Psoas muscle (tissue), 8 donors: Measurements from ENCODE around the gene MVK. TPM values are rescaled to one million over a fixed set of nuclear protein-coding genes. Genes with fewer than 3 reads are reported as not detected.

Experiments used
- ATAC-seq, 4 donors: fragments of 200-7000 bp; cut with Tn5 transposase; one replicate each; pipeline ENCODE4 v1.9.1; 2020; ENCODE audit warnings: moderate library complexity in 3 of 4, mild to moderate bottlenecking in 2 of 4
- DNase-seq, 2 donors: peaks; one replicate each; pipeline ENCODE4 v3.0.0-alpha.2; 2020
- H3K27ac ChIP-seq: fragments of 200-600 bp; one replicate; pipeline ENCODE4 v1.8.0; 2022
- H3K27me3 ChIP-seq, 3 donors: fragments of 200-600 bp in 1 of 3; one replicate each; pipeline versions ENCODE4 v1.6.1 to v1.8.0; 2013 to 2022; ENCODE audit warnings: low read length in 2 of 3, mild to moderate bottlenecking in 2 of 3, moderate library complexity in 1 of 3; ENCODE audit not compliant: insufficient read depth in 3 of 3
- H3K36me3 ChIP-seq, 2 donors: fragments of 200-600 bp in 1 of 2; one replicate each; pipeline versions ENCODE4 v1.6.1 to v1.8.0; 2013 to 2022; ENCODE audit warnings: low read depth in 1 of 2, mild to moderate bottlenecking in 1 of 2, moderate library complexity in 1 of 2; ENCODE audit not compliant: insufficient read depth in 1 of 2
- H3K4me1 ChIP-seq: fragments of 200-600 bp; one replicate; pipeline ENCODE4 v1.8.0; 2022
- H3K4me3 ChIP-seq: fragments of 200-600 bp; one replicate; pipeline ENCODE4 v1.8.0; 2022; ENCODE audit warnings: mild to moderate bottlenecking
- H3K9me3 ChIP-seq: fragments of 200-600 bp; one replicate; pipeline ENCODE4 v1.8.0; 2022
- WGBS, 3 donors: extraction: QIAGEN DNeasy Blood & Tissue Kit; methylation state at CpG; one replicate each; pipeline versions ENCODE4 v1.1.6 to v1.1.7; 2013; 5-methylcytosine and 5-hydroxymethylcytosine counted together
- intact Hi-C, 2 donors: fragments of 100-400 bp; cut with DNase I; formaldehyde crosslinking; loops; one replicate each; pipeline versions ENCODE4 v1.11.0 to v1.14.2; 2022
- polyA plus RNA-seq, 3 donors: library from polyadenylated mRNA; stranded (reverse); fragments of 200-250 nt; gene quantifications; one replicate each; pipeline ENCODE4 v1.2.3, GENCODE V29; 2013
- total RNA-seq, 4 donors: library from RNA; stranded (reverse); fragmentation: NEBNext Ultra II Directional in 2 of 4; extraction: Animal tissue kit (Norgen Biotek cat#: 25700) in 2 of 4; gene quantifications; one replicate each; pipeline versions ENCODE4 v1.2.1 to v1.2.4, GENCODE V29; 2021 to 2023
- TF ChIP-seq, protein P1 (sequence below): fragments of 200-600 bp; IDR thresholded peaks from one replicate; pipeline ENCODE4 v1.8.0; 2022; ENCODE audit warnings: antibody characterized with exemption
- donor health status: healthy with polysubstance abuse.
- donor health status: DM: no; HTN: no; CAD: no; lungs with moderate emphysema.
- donor health status: Bipolar disorder and iron deficiency.
- donor health status: healthy.
- donor health status: DM: yes; HTN: yes; CAD: no.
- donor health status: DM: no; HTN: no; CAD: no.
- donor health status: DM: no; HTN: no; CAD: no.
- donor health status: DM: yes; HTN: yes; CAD: no.

Gene MVK
- total and polyA plus RNA-seq, 7 donors: 6.4 to 11.4 (median 9.7) TPM

DNA sequence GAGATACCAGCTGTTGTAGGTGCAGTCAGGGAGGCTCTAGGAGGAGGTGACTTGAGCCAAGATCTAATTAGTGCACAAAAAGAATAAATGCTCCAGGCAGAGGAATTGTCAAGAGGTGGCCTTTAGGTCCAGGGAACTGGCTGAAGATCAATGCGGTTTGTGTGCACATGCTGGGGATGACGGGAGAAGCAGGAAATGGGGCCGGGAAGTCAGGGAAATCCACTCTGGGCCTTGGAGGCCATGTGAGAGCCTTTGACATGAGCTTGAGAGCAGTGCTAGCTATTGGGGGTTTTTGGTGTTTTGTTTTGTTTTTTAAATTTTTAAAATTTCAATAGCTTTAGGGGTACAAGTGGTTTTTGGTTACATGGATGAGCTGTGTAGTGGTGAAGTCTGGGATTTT lies 67.4 kb downstream of the MVK start:
- Histone ChIP-seq H3K36me3 (no peaks in the 10 kb centered on the region), H3K27me3 (peaks cover 0 to 2% (median 0%) of the 10 kb centered on the region in 3 donors), H3K27ac (no peak overlapping the region), H3K4me1 (no peaks in the 10 kb centered on the region), H3K4me3 (no peak overlapping the region), H3K9me3 (no peaks in the 10 kb centered on the region)
- intact Hi-C loops: no loop called here
- 53 to 67% (median 63%) methylated on average over 3 of the region's 3 CpGs for WGBS, 3 donors
- TF ChIP-seq, protein P1, sequence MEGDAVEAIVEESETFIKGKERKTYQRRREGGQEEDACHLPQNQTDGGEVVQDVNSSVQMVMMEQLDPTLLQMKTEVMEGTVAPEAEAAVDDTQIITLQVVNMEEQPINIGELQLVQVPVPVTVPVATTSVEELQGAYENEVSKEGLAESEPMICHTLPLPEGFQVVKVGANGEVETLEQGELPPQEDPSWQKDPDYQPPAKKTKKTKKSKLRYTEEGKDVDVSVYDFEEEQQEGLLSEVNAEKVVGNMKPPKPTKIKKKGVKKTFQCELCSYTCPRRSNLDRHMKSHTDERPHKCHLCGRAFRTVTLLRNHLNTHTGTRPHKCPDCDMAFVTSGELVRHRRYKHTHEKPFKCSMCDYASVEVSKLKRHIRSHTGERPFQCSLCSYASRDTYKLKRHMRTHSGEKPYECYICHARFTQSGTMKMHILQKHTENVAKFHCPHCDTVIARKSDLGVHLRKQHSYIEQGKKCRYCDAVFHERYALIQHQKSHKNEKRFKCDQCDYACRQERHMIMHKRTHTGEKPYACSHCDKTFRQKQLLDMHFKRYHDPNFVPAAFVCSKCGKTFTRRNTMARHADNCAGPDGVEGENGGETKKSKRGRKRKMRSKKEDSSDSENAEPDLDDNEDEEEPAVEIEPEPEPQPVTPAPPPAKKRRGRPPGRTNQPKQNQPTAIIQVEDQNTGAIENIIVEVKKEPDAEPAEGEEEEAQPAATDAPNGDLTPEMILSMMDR: no peak
- ATAC-seq (no peak), DNase-seq (no peak)

- TF ChIP-seq, protein P1: no peak
- ATAC-seq: no peak
- DNase-seq: no peak
- Histone ChIP-seq H3K4me1 (no peaks in the 10 kb centered on the region), H3K36me3 (no peaks in the 10 kb centered on the region), H3K27me3 (peaks cover 0 to 2% (median 0%) of the 10 kb centered on the region in 3 donors), H3K27ac (no peak overlapping the region), H3K9me3 (no peaks in the 10 kb centered on the region), H3K4me3 (no peak overlapping the region)
- WGBS, 3 donors: 83 to 92% (median 86%) methylated on average over 2 of the region's 2 CpGs
- intact Hi-C loops: no loop called here
Measured at GRCh38 chr12:109641422-109641821, 67.8 kb downstream of the MVK start.

GRCh38 chr12:109642506-109643132 lies 69.0 kb downstream of the MVK start:
- ATAC-seq: no peak
- DNase-seq: no peak
- Histone ChIP-seq H3K4me1 (no peaks in the 10 kb centered on the region), H3K9me3 (no peaks in the 10 kb centered on the region), H3K36me3 (no peaks in the 10 kb centered on the region), H3K27me3 (peaks cover 0 to 2% (median 0%) of the 10 kb centered on the region in 3 donors), H3K27ac (no peak overlapping the region), H3K4me3 (no peak overlapping the region)
- intact Hi-C loops: no loop called here
- TF ChIP-seq, protein P1: no peak
- 75 to 81% (median 80%) methylated on average over 10 of the region's 10 CpGs for WGBS, 3 donors

GRCh38 chr12:109645194-109645593 lies 71.6 kb downstream of the MVK start:
- ATAC-seq (no peak), DNase-seq (no peak)
- no peak overlapping the region for H3K27ac ChIP-seq
- TF ChIP-seq, protein P1: no peak
- no peak overlapping the region for H3K4me3 ChIP-seq
- H3K27me3 ChIP-seq: no peaks in the 10 kb centered on the region
- H3K36me3 ChIP-seq: no peaks in the 10 kb centered on the region
- 72 to 81% (median 75%) methylated on average over 11 of the region's 11 CpGs for WGBS, 3 donors
- no peaks in the 10 kb centered on the region for H3K9me3 ChIP-seq
- intact Hi-C loops: no loop called here
- no peaks in the 10 kb centered on the region for H3K4me1 ChIP-seq

- Histone ChIP-seq H3K9me3 (no peaks in the 10 kb centered on the region), H3K36me3 (no peaks in the 10 kb centered on the region), H3K4me1 (no peaks in the 10 kb centered on the region), H3K4me3 (no peak overlapping the region), H3K27me3 (no peaks in the 10 kb centered on the region), H3K27ac (no peak overlapping the region)
- WGBS, 3 donors: 78 to 81% (median 78%) methylated on average over 11 of the region's 11 CpGs
- TF ChIP-seq, protein P1: no peak
- ATAC-seq: no peak
- intact Hi-C loops: no loop called here
- no peak for DNase-seq
Measured at GRCh38 chr12:109645708-109646107, 72.1 kb downstream of the MVK start.
